Mesenteric fat pad (tissue), 1 donor: Measurements from ENCODE around the gene KCTD20. TPM values are rescaled to one million over a fixed set of nuclear protein-coding genes. Genes with fewer than 3 reads are reported as not detected.
"Not testable (repeated sequence)": the region's sequence is repeated elsewhere in the genome, so short reads cannot be mapped to it uniquely, and the experiment has no call there.

Experiments used
- DNase-seq: peaks from one replicate; pipeline ENCODE4 v3.0.0-alpha.2; 2020; ENCODE audit warnings: low spot score
- long read RNA-seq: library from polyadenylated mRNA; unstranded; transcript quantifications from one replicate; pipeline ENCODE4 v2.0.0, GENCODE V29; 2020
- total RNA-seq: library from RNA; stranded (reverse); fragmentation: NEBNext Ultra II Directional; extraction: Animal tissue kit (Norgen Biotek cat#: 25700); gene quantifications from one replicate; pipeline ENCODE4 v1.2.1, GENCODE V29; 2021
- donor health status: DM: yes; HTN: yes; CAD: no.

KCTD20 gene
- 81.7 TPM for total RNA-seq
- long read RNA-seq, full-length matches to known transcripts, result 5 of 24 reads
- long read RNA-seq, partial matches to known transcripts, result 2 of 24 reads
- long read RNA-seq, other reads (novel, unspliced or antisense), result 17 of 24 reads

GRCh38 chr6:36442671-36443470 lies at the start of gene KCTD20, which contains the start of gene PXT1:
TSS of gene KCTD20 (plus strand) at chr6:36443000. CDS start at chr6:36470098, 27,098 bp downstream.
TSS of gene PXT1 (minus strand) at chr6:36442854. CDS start at chr6:36426082, 16,772 bp downstream.
- DNase-seq, result peak; percentile 97

GRCh38 chr6:36399970-36400369 lies 42.8 kb upstream of the KCTD20 start:
- no peak for DNase-seq

GRCh38 chr6:36402481-36402880 lies 40.3 kb upstream of the KCTD20 start:
- DNase-seq, result no peak

GRCh38 chr6:36404164-36404563 lies 38.6 kb upstream of the KCTD20 start:
- no peak for DNase-seq

GRCh38 chr6:36409718-36410117 lies 33.1 kb upstream of the KCTD20 start:
- DNase-seq, result not testable (repeated sequence)

- DNase-seq, result no peak
Measured at GRCh38 chr6:36413489-36414480, 29.0 kb upstream of the KCTD20 start.

- no peak for DNase-seq
Measured at GRCh38 chr6:36414481-36414880, 28.3 kb upstream of the KCTD20 start.

GRCh38 chr6:36418558-36418957 lies 24.2 kb upstream of the KCTD20 start:
- DNase-seq, result no peak

GRCh38 chr6:36419310-36419709 lies 23.5 kb upstream of the KCTD20 start:
- DNase-seq, result no peak

GRCh38 chr6:36422714-36423100 lies 20.1 kb upstream of the KCTD20 start:
- DNase-seq, result no peak

GRCh38 chr6:36423101-36423824 lies 19.5 kb upstream of the KCTD20 start:
- DNase-seq, result peak; percentile 99

GRCh38 chr6:36426622-36427021 lies 16.2 kb upstream of the KCTD20 start:
- DNase-seq, result no peak

- DNase-seq, result no peak
Measured at GRCh38 chr6:36428911-36429310, 13.9 kb upstream of the KCTD20 start.

GRCh38 chr6:36430351-36430750 lies 12.4 kb upstream of the KCTD20 start:
- DNase-seq, result no peak

GRCh38 chr6:36431197-36431596 lies 11.6 kb upstream of the KCTD20 start:
- no peak for DNase-seq

- DNase-seq, result no peak
Measured at GRCh38 chr6:36432151-36432671, 10.6 kb upstream of the KCTD20 start.

- DNase-seq, result no peak
Measured at GRCh38 chr6:36436466-36436865, 6.3 kb upstream of the KCTD20 start.

- peak; percentile 95 for DNase-seq
Measured at GRCh38 chr6:36441307-36441894, 1.4 kb upstream of the KCTD20 start.

GRCh38 chr6:36442103-36442670 lies 613 bp upstream of the KCTD20 start:
- no peak for DNase-seq
